ENCODE data around the gene MICALL2. TPM values are rescaled to one million over a fixed set of nuclear protein-coding genes. Genes with fewer than 3 reads are reported as not detected.

Gene MICALL2
- total RNA-seq, 4 donors from 2014 or later: 10.0 to 16.6 (median 14.3) TPM

GRCh38 chr7:1499367-1500029, 40.2 kb upstream of the MICALL2 start:
- WGBS, 2 donors: 96% methylated on average over 25 to 30 of the region's 33 CpGs
- no peaks in the 10 kb centered on the region for H3K9me3 ChIP-seq
- DNase-seq: no peak
- H3K27ac ChIP-seq: no peak overlapping the region
- intact Hi-C loops (cut with DNase I): loop anchor here (5.0 kb wide), 1 partner anchor 58 kb away; the partner anchor contains the start of gene TMEM184A
- TF ChIP-seq, protein P1, sequence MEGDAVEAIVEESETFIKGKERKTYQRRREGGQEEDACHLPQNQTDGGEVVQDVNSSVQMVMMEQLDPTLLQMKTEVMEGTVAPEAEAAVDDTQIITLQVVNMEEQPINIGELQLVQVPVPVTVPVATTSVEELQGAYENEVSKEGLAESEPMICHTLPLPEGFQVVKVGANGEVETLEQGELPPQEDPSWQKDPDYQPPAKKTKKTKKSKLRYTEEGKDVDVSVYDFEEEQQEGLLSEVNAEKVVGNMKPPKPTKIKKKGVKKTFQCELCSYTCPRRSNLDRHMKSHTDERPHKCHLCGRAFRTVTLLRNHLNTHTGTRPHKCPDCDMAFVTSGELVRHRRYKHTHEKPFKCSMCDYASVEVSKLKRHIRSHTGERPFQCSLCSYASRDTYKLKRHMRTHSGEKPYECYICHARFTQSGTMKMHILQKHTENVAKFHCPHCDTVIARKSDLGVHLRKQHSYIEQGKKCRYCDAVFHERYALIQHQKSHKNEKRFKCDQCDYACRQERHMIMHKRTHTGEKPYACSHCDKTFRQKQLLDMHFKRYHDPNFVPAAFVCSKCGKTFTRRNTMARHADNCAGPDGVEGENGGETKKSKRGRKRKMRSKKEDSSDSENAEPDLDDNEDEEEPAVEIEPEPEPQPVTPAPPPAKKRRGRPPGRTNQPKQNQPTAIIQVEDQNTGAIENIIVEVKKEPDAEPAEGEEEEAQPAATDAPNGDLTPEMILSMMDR (IDR thresholded peaks at IDR 0.05): no peak
- TF ChIP-seq POLR2A (IDR thresholded peaks at IDR 0.05): no peak
- peaks cover 9 to 13% of the 10 kb centered on the region in 2 donors for H3K4me1 ChIP-seq
- H3K27me3 ChIP-seq: no peaks in the 10 kb centered on the region
- peaks cover 46 to 60% of the 10 kb centered on the region in 2 donors for H3K36me3 ChIP-seq
- H3K4me3 ChIP-seq (replicated peaks in 1 of 3): no peak overlapping the region

- H3K4me1 ChIP-seq: peaks cover 9 to 13% of the 10 kb centered on the region in 2 donors
- no peak for TF ChIP-seq POLR2A (IDR thresholded peaks at IDR 0.05)
- TF ChIP-seq, protein P1 (IDR thresholded peaks at IDR 0.05): no peak
- H3K27me3 ChIP-seq: no peaks in the 10 kb centered on the region
- 95% methylated on average over 40 to 42 of the region's 62 CpGs for WGBS, 2 donors
- H3K9me3 ChIP-seq: no peaks in the 10 kb centered on the region
- peaks cover 51 to 66% of the 10 kb centered on the region in 2 donors for H3K36me3 ChIP-seq
- intact Hi-C loops (cut with DNase I): no loop called here
- DNase-seq: no peak
- H3K4me3 ChIP-seq (replicated peaks in 1 of 3): no peak overlapping the region
- H3K27ac ChIP-seq: no peak overlapping the region
Measured at GRCh38 chr7:1498370-1499305, 39.4 kb upstream of the MICALL2 start.

DNA sequence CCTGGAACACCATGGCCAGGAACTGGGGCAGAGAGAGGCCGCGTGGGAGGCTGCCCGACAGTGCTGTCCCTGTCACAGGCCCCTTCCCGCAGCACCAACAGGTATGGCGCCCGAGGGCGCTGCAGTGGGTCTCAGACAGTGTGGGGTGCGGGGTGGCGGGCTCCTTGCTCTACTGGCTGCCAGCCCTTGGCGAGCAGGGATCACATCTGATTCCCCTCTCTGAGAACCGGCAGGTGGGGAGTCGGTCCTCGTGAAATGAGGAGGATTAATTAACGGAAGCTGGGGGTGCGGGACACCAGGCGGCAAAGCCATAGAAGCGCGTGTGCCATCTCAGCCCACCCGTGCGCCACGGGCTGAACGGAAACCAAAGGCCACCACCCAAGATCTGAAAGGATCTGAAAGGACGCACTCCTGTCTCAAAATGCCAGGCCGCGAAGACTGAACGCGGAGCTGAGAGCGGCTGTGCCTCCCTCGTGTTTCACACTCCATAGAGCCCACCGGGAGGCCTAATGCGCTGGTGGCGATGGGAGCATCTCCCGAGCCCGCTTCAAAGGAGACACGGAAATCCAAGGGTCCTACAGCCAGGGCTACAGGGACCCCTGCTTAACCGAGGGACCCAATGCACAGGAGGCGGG, 38.1 kb upstream of the MICALL2 start:
- no peak for DNase-seq
- H3K4me1 ChIP-seq: peaks cover 0 to under 1% of the 10 kb centered on the region in 2 donors

DNA sequence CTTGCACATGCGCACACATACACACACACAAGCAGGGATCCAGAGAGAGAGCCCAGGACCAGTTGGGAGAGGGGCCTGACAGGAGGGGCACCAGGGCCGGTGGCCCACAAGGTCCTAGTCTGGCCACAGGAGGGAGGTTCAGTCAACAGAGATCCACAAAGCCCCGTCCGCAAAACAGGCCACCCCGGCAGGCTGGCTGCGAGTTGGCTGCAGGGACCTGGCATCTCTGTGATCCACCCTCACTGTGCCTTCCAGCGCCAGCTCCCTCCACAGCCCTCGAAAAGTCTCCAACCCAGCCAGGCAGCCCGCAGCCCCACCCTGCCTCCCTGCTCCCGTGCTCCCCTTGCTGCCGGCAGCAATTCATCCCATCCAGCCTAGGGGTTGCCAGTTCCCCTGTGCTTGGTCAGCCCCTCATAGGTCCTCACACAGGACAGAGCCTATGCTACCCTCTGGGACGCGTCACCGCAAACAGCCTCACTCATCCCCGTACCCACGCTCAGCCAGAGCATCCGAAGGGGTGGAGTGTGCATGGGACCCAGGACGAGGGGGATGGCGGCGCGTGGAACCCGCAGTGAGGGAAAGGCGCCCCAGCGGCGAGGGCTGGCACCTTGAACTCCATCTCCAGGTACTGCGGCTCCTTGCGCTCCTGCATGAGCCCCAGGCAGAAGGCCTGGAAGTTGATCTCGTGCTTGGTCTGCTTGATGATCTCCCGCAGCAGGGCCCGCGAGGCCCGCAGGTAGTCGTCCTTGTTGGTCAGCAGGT, 37.4 kb upstream of the MICALL2 start:
- intact Hi-C loops (cut with DNase I): no loop called here
- DNase-seq: no peak
- Histone ChIP-seq H3K27ac (no peak overlapping the region), H3K4me1 (no peaks in the 10 kb centered on the region), H3K27me3 (no peaks in the 10 kb centered on the region), H3K36me3 (peaks cover 46 to 72% of the 10 kb centered on the region in 2 donors), H3K4me3 (replicated peaks in 1 of 3) (no peak overlapping the region), H3K9me3 (no peaks in the 10 kb centered on the region)
- 92 to 97% methylated on average over 26 of the region's 33 CpGs for WGBS, 2 donors
- TF ChIP-seq POLR2A (IDR thresholded peaks at IDR 0.05): no peak
- TF ChIP-seq, protein P1 (IDR thresholded peaks at IDR 0.05): no peak

More for the DNA sequence above, 38.1 kb upstream of the MICALL2 start:
- Histone ChIP-seq H3K27ac (no peak overlapping the region), H3K27me3 (no peaks in the 10 kb centered on the region), H3K9me3 (no peaks in the 10 kb centered on the region), H3K36me3 (peaks cover 51 to 73% of the 10 kb centered on the region in 2 donors), H3K4me3 (replicated peaks in 1 of 3) (no peak overlapping the region)
- no peak for TF ChIP-seq POLR2A (IDR thresholded peaks at IDR 0.05)
- TF ChIP-seq, protein P1 (IDR thresholded peaks at IDR 0.05): no peak
- intact Hi-C loops (cut with DNase I): no loop called here
- WGBS, 2 donors: 93 to 97% methylated on average over 30 to 37 of the region's 37 CpGs
